GM23338 (cell line): Measurements from ENCODE around the gene SIK2. TPM values are rescaled to one million over a fixed set of nuclear protein-coding genes. Genes with fewer than 3 reads are reported as not detected.

ENCODE experiments used
- ETS1 ChIP-seq: IDR thresholded peaks from 2 replicates; pipeline ENCODE4 v1.6.1; 2016; ENCODE audit warnings: antibody characterized with exemption
- EZH2phosphoT487 ChIP-seq: fragments of 200-600 bp; sonication (generic); IDR thresholded peaks from one replicate; pipeline ENCODE4 v1.8.1; 2018; ENCODE audit warnings: antibody characterized with exemption; ENCODE audit not compliant: unreplicated experiment
- POLR2AphosphoS5 ChIP-seq: IDR thresholded peaks from 2 replicates; pipeline ENCODE4 v1.6.1; 2016; ENCODE audit warnings: antibody characterized with exemption, low read depth
- REST ChIP-seq: IDR thresholded peaks from one replicate; pipeline ENCODE4 v1.6.1; 2018; ENCODE audit warnings: antibody characterized with exemption; ENCODE audit not compliant: unreplicated experiment
- ZNF462 ChIP-seq: fragments of 250-450 bp; sonication (Bioruptor Pico); IDR thresholded peaks from 2 replicates; pipeline ENCODE4 v1.5.0; 2020; ENCODE audit warnings: mild to moderate bottlenecking, moderate library complexity
- polyA plus RNA-seq: library from polyadenylated mRNA; unstranded; fragments of >200 nt; fragmentation: Nextera tagmentation; extraction: Ambion mirVana; gene quantifications from 2 replicates; pipeline ENCODE4 v1.2.1, GENCODE V29; 2016
- total RNA-seq: library from RNA; depleted of rRNA; stranded (reverse); fragments of >200 nt; shearing (Covaris generic); gene quantifications from 2 replicates; pipeline ENCODE4 v1.2.3, GENCODE V29; 2014

The SIK2 gene
- total and polyA plus RNA-seq, 2 experiments from 2014 or later, result 2.3 to 6.7 TPM

DNA sequence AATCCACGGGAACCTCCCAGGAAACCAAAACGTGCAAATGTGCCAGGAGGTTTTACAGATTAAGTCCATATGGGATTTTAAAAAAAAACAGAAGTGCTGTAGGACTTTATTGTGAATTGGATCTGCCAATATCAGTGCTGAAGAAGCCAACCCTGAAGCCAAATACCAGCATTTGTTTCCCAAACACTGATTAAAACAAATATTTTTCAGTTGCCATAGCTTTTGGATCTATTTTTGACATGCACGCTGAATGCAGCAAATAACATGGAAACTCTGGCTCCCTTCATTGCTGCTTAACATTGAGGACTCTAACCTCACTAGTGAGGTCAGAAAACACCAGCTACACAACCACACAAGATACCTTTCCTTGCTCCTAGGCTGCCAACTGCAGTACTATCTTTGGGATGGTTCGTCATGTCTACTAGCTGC, 28.4 kb upstream of the SIK2 start (continued):
- TF ChIP-seq ZNF462 (no peak), POLR2AphosphoS5 (no peak), ETS1 (no peak), EZH2phosphoT487 (no peak), REST (no peak)
